Lower lobe of right lung (tissue), 2 donors: ENCODE results near the gene IL21R. TPM values are rescaled to one million over a fixed set of nuclear protein-coding genes. Genes with fewer than 3 reads are reported as not detected.
"Not testable (repeated sequence)": the region's sequence is repeated elsewhere in the genome, so short reads cannot be mapped to it uniquely, and the experiment has no call there.

ENCODE experiments used
- ATAC-seq, 2 donors: fragments of 200-7000 bp; cut with Tn5 transposase; one replicate each; pipeline ENCODE4 v1.9.1; 2020 to 2022; ENCODE audit warnings: mild to moderate bottlenecking in 2 of 2, moderate library complexity in 2 of 2
- DNase-seq: peaks from one replicate; pipeline ENCODE4 v3.0.0-alpha.2; 2020
- H3K27ac ChIP-seq: fragments of 200-600 bp; one replicate; pipeline ENCODE4 v1.8.0; 2022
- H3K27me3 ChIP-seq: fragments of 200-600 bp; one replicate; pipeline ENCODE4 v1.8.0; 2022; ENCODE audit warnings: low read depth
- H3K36me3 ChIP-seq: fragments of 200-600 bp; one replicate; pipeline ENCODE4 v1.8.0; 2022; ENCODE audit warnings: mild to moderate bottlenecking
- H3K4me1 ChIP-seq: fragments of 200-600 bp; one replicate; pipeline ENCODE4 v1.8.0; 2022
- H3K4me3 ChIP-seq: fragments of 200-600 bp; one replicate; pipeline ENCODE4 v1.8.0; 2022; ENCODE audit warnings: mild to moderate bottlenecking
- H3K9me3 ChIP-seq: fragments of 200-600 bp; one replicate; pipeline ENCODE4 v1.8.0; 2022
- CTCF ChIP-seq: fragments of 200-600 bp; IDR thresholded peaks from one replicate; pipeline ENCODE4 v1.8.0; 2022; ENCODE audit warnings: antibody characterized with exemption, mild to moderate bottlenecking
- intact Hi-C: fragments of 100-400 bp; cut with DNase I; formaldehyde crosslinking; loops from one replicate; pipeline ENCODE4 v1.11.0; 2022
- total RNA-seq: library from RNA; stranded (reverse); fragmentation: NEBNext Ultra II Directional; extraction: Animal tissue kit (Norgen Biotek cat#: 25700); gene quantifications from one replicate; pipeline ENCODE4 v1.2.1, GENCODE V29; 2021
- donor health status: DM: no; HTN: yes; CAD: no; lungs with severe emphysema.

IL21R gene
- total RNA-seq, 1 donor from 2014 or later = 6.0 TPM

- TF ChIP-seq CTCF = no peak
- no peak overlapping the region for H3K27ac ChIP-seq
- H3K36me3 ChIP-seq = peaks cover 6% of the 10 kb centered on the region
- peaks cover 5% of the 10 kb centered on the region for H3K27me3 ChIP-seq
- intact Hi-C loops = no loop called here
- no peaks in the 10 kb centered on the region for H3K4me1 ChIP-seq
- ATAC-seq (no peak), DNase-seq (no peak)
- no peaks in the 10 kb centered on the region for H3K9me3 ChIP-seq
- H3K4me3 ChIP-seq = no peak overlapping the region
Measured at GRCh38 chr16:27434141-27435051, 32.4 kb downstream of the IL21R start.

- H3K4me3 ChIP-seq, H3K27ac ChIP-seq, intact Hi-C loops, H3K27me3 ChIP-seq, DNase-seq, H3K9me3 ChIP-seq, H3K36me3 ChIP-seq, ATAC-seq, H3K4me1 ChIP-seq: not testable (repeated sequence)
Measured at GRCh38 chr16:27435146-27435545, 33.2 kb downstream of the IL21R start.

GRCh38 chr16:27436065-27436464 is 34.1 kb downstream of the IL21R start:
- DNase-seq = no peak
- no peak for ATAC-seq
- no peaks in the 10 kb centered on the region for H3K4me1 ChIP-seq
- no peaks in the 10 kb centered on the region for H3K27me3 ChIP-seq
- intact Hi-C loops = no loop called here
- H3K9me3 ChIP-seq = no peaks in the 10 kb centered on the region
- H3K36me3 ChIP-seq = peaks cover 6% of the 10 kb centered on the region
- no peak overlapping the region for H3K4me3 ChIP-seq
- TF ChIP-seq CTCF = no peak
- H3K27ac ChIP-seq = no peak overlapping the region

- Histone ChIP-seq H3K4me3 (no peak overlapping the region), H3K9me3 (no peaks in the 10 kb centered on the region), H3K4me1 (no peaks in the 10 kb centered on the region), H3K27ac (no peak overlapping the region), H3K27me3 (no peaks in the 10 kb centered on the region), H3K36me3 (peaks cover 6% of the 10 kb centered on the region)
- ATAC-seq (no peak), DNase-seq (no peak)
- intact Hi-C loops = no loop called here
- no peak for TF ChIP-seq CTCF
Measured at GRCh38 chr16:27436921-27437650, 35.1 kb downstream of the IL21R start.

- H3K4me3 ChIP-seq = no peak overlapping the region
- no peaks in the 10 kb centered on the region for H3K4me1 ChIP-seq
- H3K27me3 ChIP-seq = no peaks in the 10 kb centered on the region
- intact Hi-C loops = no loop called here
- no peak overlapping the region for H3K27ac ChIP-seq
- H3K36me3 ChIP-seq = peaks cover 6% of the 10 kb centered on the region
- TF ChIP-seq CTCF = no peak
- no peaks in the 10 kb centered on the region for H3K9me3 ChIP-seq
- ATAC-seq = no peak
- DNase-seq = no peak
Measured at GRCh38 chr16:27437946-27438345, 36.0 kb downstream of the IL21R start.
